GM12875 (cell line): Measurements from ENCODE around the gene ZFAND2B.
A peak's percentile ranks its signal among the peaks of the same experiment; 100 is the strongest.

Experiments
- H3K4me3 ChIP-seq: one replicate; pipeline ENCODE4 v1.5.1; 2011; ENCODE audit warnings: low read depth, low read length, control low read depth
- CTCF ChIP-seq: IDR thresholded peaks from 2 replicates; pipeline ENCODE4 v1.5.1; 2011; ENCODE audit warnings: low read depth, mild to moderate bottlenecking, control low read depth, inconsistent platforms, low read length, moderate library complexity, borderline replicate concordance; ENCODE audit not compliant: insufficient read depth

Gene ZFAND2B

GRCh38 chr2:219218732-219219701 lies 12.4 kb downstream of the ZFAND2B start, which contains the start of gene ABCB6:
TSS of gene ABCB6 (minus strand) at chr2:219218958. CDS start at chr2:219218673, 285 bp downstream.
- H3K4me3 ChIP-seq = peak within 1 kb of the TSS; percentile 56
- no peak for TF ChIP-seq CTCF

- H3K4me3 ChIP-seq = no peak overlapping the region
- TF ChIP-seq CTCF = no peak
These were observed 13.4 kb downstream of the ZFAND2B start for GRCh38 chr2:219219784-219220532.

GRCh38 chr2:219220652-219221402 lies 14.2 kb downstream of the ZFAND2B start:
- no peak for TF ChIP-seq CTCF

GRCh38 chr2:219221957-219222518 lies 15.5 kb downstream of the ZFAND2B start:
- no peak for TF ChIP-seq CTCF
- no peak overlapping the region for H3K4me3 ChIP-seq

More at GRCh38 chr2:219220652-219221402, 14.2 kb downstream of the ZFAND2B start:
- no peak overlapping the region for H3K4me3 ChIP-seq

- no peak overlapping the region for H3K4me3 ChIP-seq
- TF ChIP-seq CTCF = no peak
These were observed 17.4 kb downstream of the ZFAND2B start for GRCh38 chr2:219223831-219224610.

GRCh38 chr2:219225350-219225749 lies 18.8 kb downstream of the ZFAND2B start:
- TF ChIP-seq CTCF = no peak
- no peak overlapping the region for H3K4me3 ChIP-seq
